GM12878 (cell line): ENCODE measurements around the gene ADPRS. TPM values are rescaled to one million over a fixed set of nuclear protein-coding genes. Genes with fewer than 3 reads are reported as not detected.

Source experiments
- ATAC-seq: fragments of 200-7000 bp; cut with Tn5 transposase; 3 replicates; pipeline ENCODE4 v1.9.1; 2020; ENCODE audit warnings: mild to moderate bottlenecking, moderate library complexity
- BruUV-seq: library from RNA; stranded (reverse); fragments of 400-500 nt; replicated peaks from 2 replicates; lab custom pipeline; 2021; lab: Mats Ljungman, UMichigan
- CTCF ChIA-PET: fragments of 300-600 bp; sonication (Branson Sonifier 250); formaldehyde crosslinking; extraction: SDS; loops from one replicate; lab custom pipeline; 2021; ENCODE audit warnings: inconsistent platforms; lab: Yijun Ruan, JAX
- POLR2A ChIA-PET: fragments of 350-600 bp; formaldehyde crosslinking; extraction: SDS; loops from one replicate; lab custom pipeline; 2021; ENCODE audit warnings: inconsistent platforms; lab: Charles Lee
- RAD21 ChIA-PET: fragments of 300-600 bp; sonication (Branson Sonifier 250); formaldehyde crosslinking; loops from one replicate; lab custom pipeline; 2023; ENCODE audit warnings: antibody characterized with exemption; ENCODE audit not compliant: unreplicated experiment; lab: Charles Lee
- SMC1A ChIA-PET: fragments of 300-600 bp; sonication (Branson Sonifier 250); formaldehyde crosslinking; loops from one replicate; lab custom pipeline; 2023; ENCODE audit not compliant: unreplicated experiment, uncharacterized antibody; lab: Charles Lee
- DNase-seq: peaks from one replicate; pipeline ENCODE4 v3.0.0-alpha.2; 2011; ENCODE audit warnings: low read depth, low spot score
- FAIRE-seq: peaks from 3 replicates; lab custom pipeline; 2011; peaks lifted over from hg19 to GRCh38; lab: Jason Lieb, UNC
- H2AFZ ChIP-seq: 2 replicates; pipeline ENCODE4 v1.6.0; 2011; ENCODE audit warnings: low read depth, low read length, control low read depth; ENCODE audit not compliant: control insufficient read depth
- H3K27ac ChIP-seq: 2 replicates; pipeline ENCODE4 v1.5.1; 2011; ENCODE audit warnings: control low read depth; ENCODE audit not compliant: control insufficient read depth, insufficient read depth
- H3K27me3 ChIP-seq, 2 experiments: replicated peaks in 1 of 2; 2 replicates each; pipeline versions ENCODE4 v1.6.0 to v1.6.1; 2011; ENCODE audit warnings: low read length in 1 of 2; ENCODE audit not compliant: control insufficient read depth in 2 of 2, insufficient read depth in 2 of 2
- H3K36me3 ChIP-seq, 2 experiments: 2 replicates each; pipeline ENCODE4 v1.5.1; 2011; ENCODE audit warnings: low read length in 1 of 2; ENCODE audit not compliant: control insufficient read depth in 2 of 2, insufficient read depth in 2 of 2
- H3K4me1 ChIP-seq: 2 replicates; pipeline ENCODE4 v1.6.1; 2011; ENCODE audit warnings: mild to moderate bottlenecking, low read length, moderate library complexity, mixed read lengths; ENCODE audit not compliant: control insufficient read depth, insufficient read depth
- H3K4me2 ChIP-seq: 2 replicates; pipeline ENCODE4 v1.6.0; 2011; ENCODE audit warnings: control low read depth; ENCODE audit not compliant: control insufficient read depth, insufficient read depth
- H3K4me3 ChIP-seq: fragments of 200-600 bp; sonication (generic); 2 replicates; pipeline ENCODE4 v1.5.1; 2016
- H3K79me2 ChIP-seq: 2 replicates; pipeline ENCODE4 v1.6.0; 2011; ENCODE audit warnings: low read length; ENCODE audit not compliant: control insufficient read depth, insufficient read depth
- H3K9ac ChIP-seq: 2 replicates; pipeline ENCODE4 v1.8.0; 2011; ENCODE audit warnings: low read length, control low read depth, mixed read lengths; ENCODE audit not compliant: control insufficient read depth, insufficient read depth
- H3K9me3 ChIP-seq: replicated peaks from 3 replicates; pipeline ENCODE4 v1.5.1; 2011; ENCODE audit warnings: mild to moderate bottlenecking, low read length; ENCODE audit not compliant: control insufficient read depth, insufficient read depth
- H4K20me1 ChIP-seq: 2 replicates; pipeline ENCODE4 v1.6.0; 2011; ENCODE audit not compliant: control insufficient read depth, insufficient read depth
- CEBPB ChIP-seq, 2 experiments: fragments of 150-350 bp in 1 of 2; IDR thresholded peaks; 2 replicates each; pipeline ENCODE4 v1.6.1; 2012 to 2014; ENCODE audit warnings: low read depth in 2 of 2, low read length in 2 of 2, borderline replicate concordance in 1 of 2, inconsistent platforms in 1 of 2
- ETV6 ChIP-seq, 2 experiments: fragments of 450-650 bp in 1 of 2; IDR thresholded peaks in 1 of 2; conservative IDR thresholded peaks in 1 of 2; 2 replicates each; pipeline ENCODE4 v1.6.1; 2014; ENCODE audit warnings: antibody characterized with exemption in 1 of 2, borderline replicate concordance in 1 of 2, low read depth in 1 of 2, mild to moderate bottlenecking in 1 of 2, moderate library complexity in 1 of 2
- KAT2A ChIP-seq: conservative IDR thresholded peaks from 2 replicates; pipeline ENCODE4 v1.6.1; 2011; ENCODE audit warnings: low read depth, low read length; ENCODE audit not compliant: control insufficient read depth
- SRF ChIP-seq, 2 experiments: IDR thresholded peaks; 2 replicates each; pipeline ENCODE4 v1.6.1; 2011; ENCODE audit warnings: low read depth in 2 of 2, low read length in 2 of 2, mild to moderate bottlenecking in 1 of 2, moderate library complexity in 1 of 2
- TAF1 ChIP-seq: IDR thresholded peaks from 2 replicates; pipeline ENCODE4 v1.6.1; 2011; ENCODE audit warnings: mild to moderate bottlenecking, low read depth, low read length, borderline replicate concordance
- WGBS: methylation state at CpG from one replicate; pipeline ENCODE4 v1.1.6; 2016; ENCODE audit warnings: low lambda C conversion rate; ENCODE audit not compliant: insufficient replicate concordance, insufficient coverage; ENCODE audit errors: missing lambda C conversion rate; 5-methylcytosine and 5-hydroxymethylcytosine counted together
- in situ Hi-C: fragments of 300-500 bp; cut with MboI; formaldehyde crosslinking; loops from 9 replicates; pipeline ENCODE4 v1.14.3; 2018; ENCODE audit warnings: mixed read lengths
- intact Hi-C: fragments of 100-400 bp; cut with micrococcal nuclease; formaldehyde crosslinking; loops from one replicate; pipeline ENCODE4 v1.14.2; 2022; ENCODE audit not compliant: unreplicated experiment
- polyA plus RNA-seq, 11 experiments: library from polyadenylated mRNA; depleted of rRNA in 4 of 11; unstranded in 6 of 11; stranded (reverse) in 5 of 11; fragments of >200 nt; fragmentation: Nextera tagmentation in 4 of 11; fragmentation: Illumina TruSeq in 1 of 11; extraction: Ambion mirVana in 4 of 11; extraction: Trizol in 1 of 11; gene quantifications; 1 replicate in 1 of 11; 2 replicates in 10 of 11; pipeline versions ENCODE4 v1.2.1 to v1.2.3, GENCODE V29; 2011 to 2016; ENCODE audit warnings: inconsistent platforms in 2 of 11, missing spikeins in 2 of 11, low read depth in 1 of 11
- total RNA-seq, 4 experiments: library from RNA; depleted of rRNA in 3 of 4; stranded (reverse); fragments of >200 nt in 3 of 4; fragmentation: Illumina TruSeq in 1 of 4; extraction: Trizol in 1 of 4; gene quantifications; 2 replicates each; pipeline versions ENCODE4 v1.2.1 to v1.2.3, GENCODE V29; 2013 to 2021
- TF ChIP-seq, protein P1 (sequence below): IDR thresholded peaks from 2 replicates; pipeline ENCODE4 v1.6.1; 2011; ENCODE audit warnings: low read depth, low read length, improper control_type of control experiment, borderline replicate concordance
- TF ChIP-seq, protein P2 (sequence below): IDR thresholded peaks from 2 replicates; pipeline ENCODE4 v1.6.1; 2012; ENCODE audit warnings: low read depth, low read length, improper control_type of control experiment
- TF ChIP-seq, protein P3 (sequence below): fragments of 450-650 bp; IDR thresholded peaks from 2 replicates; pipeline ENCODE4 v1.6.1; 2017; ENCODE audit warnings: mild to moderate bottlenecking
- TF ChIP-seq, protein P4 (sequence below): IDR thresholded peaks from 2 replicates; pipeline ENCODE4 v1.6.1; 2011; ENCODE audit warnings: mild to moderate bottlenecking, low read depth, low read length, moderate library complexity; ENCODE audit not compliant: insufficient replicate concordance

Gene ADPRS
- total and polyA plus RNA-seq, 10 of the 15 experiments (the other 5 are each of a cell fraction or from before 2014, with no cell fraction given): 7.6 to 57.6 (median 39.1) TPM

DNA sequence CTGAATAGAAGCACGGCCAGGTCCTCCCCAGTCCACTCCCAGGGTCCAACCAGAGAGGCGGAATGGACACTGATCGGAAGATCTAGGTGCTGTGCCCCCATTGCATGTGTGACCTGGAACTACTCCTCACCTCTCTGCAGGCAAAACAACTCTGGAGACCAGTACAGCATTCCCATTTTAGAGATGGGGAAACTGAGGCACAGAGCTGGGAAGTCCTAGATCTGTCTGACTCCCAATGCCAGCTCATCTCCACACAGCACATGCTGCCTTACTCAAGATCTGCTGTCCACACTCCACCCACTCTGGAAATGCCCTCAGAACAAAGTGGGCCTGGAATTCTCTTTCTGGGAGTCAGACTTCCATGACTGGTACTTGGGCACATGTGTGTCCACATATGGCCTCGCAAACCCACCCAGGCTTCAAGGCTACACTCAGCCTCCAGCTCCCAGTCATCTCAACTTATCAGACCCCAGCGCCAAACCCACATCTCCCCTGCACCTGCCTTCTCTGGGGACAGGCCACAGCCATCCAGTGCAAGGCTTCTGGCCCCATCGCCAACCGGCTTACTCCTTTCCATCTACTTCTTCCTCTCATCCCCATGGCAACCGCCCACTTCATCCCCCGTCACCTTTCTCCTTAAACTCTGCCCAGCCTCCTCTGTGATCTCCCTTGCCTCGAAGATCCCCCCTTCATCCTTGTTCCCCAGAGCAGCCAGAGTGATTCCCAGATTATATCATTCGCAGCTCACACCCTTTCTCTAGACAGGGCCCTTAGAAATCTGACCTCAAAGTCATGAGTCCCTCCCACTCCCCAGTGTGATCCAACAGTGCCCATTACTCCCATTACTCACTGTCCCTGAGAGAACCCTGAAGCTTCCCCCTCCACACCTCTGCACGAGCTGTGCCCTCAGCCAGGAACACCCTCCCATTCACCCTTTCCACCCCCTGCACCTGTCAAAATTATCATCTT is 33.7 kb downstream of the ADPRS start:
- Histone ChIP-seq H3K27ac (no peak overlapping the region), H4K20me1 (no peaks in the 10 kb centered on the region; the same call in 1 of the 2 replicates), H3K79me2 (no peaks in the 10 kb centered on the region), H3K4me2 (no peak overlapping the region; the same call in 1 of the 2 replicates), H3K36me3 (no peaks in the 10 kb centered on the region), H3K4me1 (peaks cover 11% of the 10 kb centered on the region), H3K4me3 (no peak overlapping the region), H2AFZ (no peak overlapping the region)
- intact Hi-C loops: no loop called here
- no peak for FAIRE-seq
- BruUV-seq: no TSS peak
- ChIA-PET RAD21 (no interaction called here), SMC1A (no interaction called here), POLR2A (no interaction called here)
- TF ChIP-seq CEBPB (IDR thresholded peaks at IDR 0.05; ENCODE audit: borderline replicate concordance in 1 of 2, low read depth in 2 of 2, low read length in 2 of 2): no peak
- TF ChIP-seq, protein P1, sequence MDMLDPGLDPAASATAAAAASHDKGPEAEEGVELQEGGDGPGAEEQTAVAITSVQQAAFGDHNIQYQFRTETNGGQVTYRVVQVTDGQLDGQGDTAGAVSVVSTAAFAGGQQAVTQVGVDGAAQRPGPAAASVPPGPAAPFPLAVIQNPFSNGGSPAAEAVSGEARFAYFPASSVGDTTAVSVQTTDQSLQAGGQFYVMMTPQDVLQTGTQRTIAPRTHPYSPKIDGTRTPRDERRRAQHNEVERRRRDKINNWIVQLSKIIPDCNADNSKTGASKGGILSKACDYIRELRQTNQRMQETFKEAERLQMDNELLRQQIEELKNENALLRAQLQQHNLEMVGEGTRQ: no peak
- TF ChIP-seq, all 136 proteins: peak for 0
- Histone ChIP-seq H3K27me3 (peaks cover 4 to 11% of the 10 kb centered on the region in 2 experiments; a peak in 3 of 4 replicates), H3K9me3 (no peaks in the 10 kb centered on the region), H3K9ac (no peak overlapping the region)
- WGBS: 90% methylated on average over 12 of the region's 12 CpGs
- ATAC-seq (no peak), DNase-seq (no peak)
- in situ Hi-C loops: no loop called here
- CTCF ChIA-PET: interaction anchor here (1.1 kb wide), 1 partner anchor 13 kb away, joined by 5 read pairs; no protein-coding TSS in a partner anchor

DNA sequence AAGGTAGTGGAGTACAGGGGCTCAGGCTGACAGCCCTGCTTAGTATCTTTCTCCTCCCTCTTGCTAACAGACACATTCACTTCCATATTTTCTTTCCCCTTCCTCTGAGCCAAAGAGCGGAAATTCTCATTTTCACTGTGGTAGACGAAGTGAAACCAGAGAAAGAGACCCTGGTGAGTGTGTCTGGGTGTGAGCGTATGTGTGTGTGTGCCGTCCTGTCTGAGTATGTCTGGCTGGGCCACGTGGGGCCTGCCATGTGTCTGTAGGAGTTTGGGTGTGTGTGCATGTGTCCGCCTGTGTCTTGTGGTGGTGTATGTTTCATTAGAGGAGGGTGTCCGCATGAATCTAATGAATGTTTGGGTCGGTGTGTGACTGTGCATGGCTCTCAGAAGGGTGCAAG is 34.7 kb downstream of the ADPRS start:
- H3K27ac ChIP-seq: no peak overlapping the region
- peak; percentile 33 for DNase-seq
- peak; percentile 78 for FAIRE-seq
- WGBS: under 1% methylated on average over 8 of the region's 8 CpGs
- in situ Hi-C loops (no loop called here), intact Hi-C loops (no loop called here)
- peak; percentile 84 for ATAC-seq
- RAD21 ChIA-PET: no interaction called here
- peak overlapping the region; percentile 44 for H2AFZ ChIP-seq
- H3K4me1 ChIP-seq: peaks cover 11% of the 10 kb centered on the region
- H3K9me3 ChIP-seq: no peaks in the 10 kb centered on the region
- H3K4me3 ChIP-seq: 0 out of 2 replicates have a peak overlapping the region, but pooled peaks have one; percentile 29
- peaks cover 4 to 11% of the 10 kb centered on the region in 2 experiments; a peak in 3 of 4 replicates for H3K27me3 ChIP-seq
- no peaks in the 10 kb centered on the region; the same call in 1 of the 2 replicates for H4K20me1 ChIP-seq
- H3K4me2 ChIP-seq: peak overlapping the region; percentile 54
- no peaks in the 10 kb centered on the region for H3K79me2 ChIP-seq
- SMC1A ChIA-PET: no interaction called here
- CTCF ChIA-PET: no interaction called here
- no TSS peak for BruUV-seq
- H3K36me3 ChIP-seq: no peaks in the 10 kb centered on the region
- POLR2A ChIA-PET: no interaction called here
- no peak overlapping the region for H3K9ac ChIP-seq
- TF ChIP-seq KAT2A: no peak
- TF ChIP-seq, protein P2, sequence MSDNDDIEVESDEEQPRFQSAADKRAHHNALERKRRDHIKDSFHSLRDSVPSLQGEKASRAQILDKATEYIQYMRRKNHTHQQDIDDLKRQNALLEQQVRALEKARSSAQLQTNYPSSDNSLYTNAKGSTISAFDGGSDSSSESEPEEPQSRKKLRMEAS: peak; percentile 79
- peak in 1 of 2 experiments; percentile 83; a peak in 2 of 4 replicates for TF ChIP-seq ETV6 (conservative IDR thresholded peaks at IDR 0.05 in 1 of 2, IDR thresholded peaks at IDR 0.05 in 1 of 2; ENCODE audit: borderline replicate concordance in 1 of 2, low read depth in 1 of 2)
- TF ChIP-seq SRF (IDR thresholded peaks at IDR 0.05; ENCODE audit: low read depth in 2 of 2, low read length in 2 of 2): no peak
- TF ChIP-seq, protein P3, sequence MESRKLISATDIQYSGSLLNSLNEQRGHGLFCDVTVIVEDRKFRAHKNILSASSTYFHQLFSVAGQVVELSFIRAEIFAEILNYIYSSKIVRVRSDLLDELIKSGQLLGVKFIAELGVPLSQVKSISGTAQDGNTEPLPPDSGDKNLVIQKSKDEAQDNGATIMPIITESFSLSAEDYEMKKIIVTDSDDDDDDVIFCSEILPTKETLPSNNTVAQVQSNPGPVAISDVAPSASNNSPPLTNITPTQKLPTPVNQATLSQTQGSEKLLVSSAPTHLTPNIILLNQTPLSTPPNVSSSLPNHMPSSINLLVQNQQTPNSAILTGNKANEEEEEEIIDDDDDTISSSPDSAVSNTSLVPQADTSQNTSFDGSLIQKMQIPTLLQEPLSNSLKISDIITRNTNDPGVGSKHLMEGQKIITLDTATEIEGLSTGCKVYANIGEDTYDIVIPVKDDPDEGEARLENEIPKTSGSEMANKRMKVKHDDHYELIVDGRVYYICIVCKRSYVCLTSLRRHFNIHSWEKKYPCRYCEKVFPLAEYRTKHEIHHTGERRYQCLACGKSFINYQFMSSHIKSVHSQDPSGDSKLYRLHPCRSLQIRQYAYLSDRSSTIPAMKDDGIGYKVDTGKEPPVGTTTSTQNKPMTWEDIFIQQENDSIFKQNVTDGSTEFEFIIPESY: no peak
- TF ChIP-seq, protein P4, sequence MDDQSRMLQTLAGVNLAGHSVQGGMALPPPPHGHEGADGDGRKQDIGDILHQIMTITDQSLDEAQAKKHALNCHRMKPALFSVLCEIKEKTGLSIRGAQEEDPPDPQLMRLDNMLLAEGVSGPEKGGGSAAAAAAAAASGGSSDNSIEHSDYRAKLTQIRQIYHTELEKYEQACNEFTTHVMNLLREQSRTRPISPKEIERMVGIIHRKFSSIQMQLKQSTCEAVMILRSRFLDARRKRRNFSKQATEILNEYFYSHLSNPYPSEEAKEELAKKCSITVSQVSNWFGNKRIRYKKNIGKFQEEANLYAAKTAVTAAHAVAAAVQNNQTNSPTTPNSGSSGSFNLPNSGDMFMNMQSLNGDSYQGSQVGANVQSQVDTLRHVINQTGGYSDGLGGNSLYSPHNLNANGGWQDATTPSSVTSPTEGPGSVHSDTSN: no peak
- TF ChIP-seq TAF1: no peak
